Measurements from ENCODE around the gene C2CD2L. TPM values are rescaled to one million over a fixed set of nuclear protein-coding genes. Genes with fewer than 3 reads are reported as not detected.
A peak's percentile ranks its signal among the peaks of the same experiment; 100 is the strongest.
"Not testable (repeated sequence)": the region's sequence is repeated elsewhere in the genome, so short reads cannot be mapped to it uniquely, and the experiment has no call there.

The C2CD2L gene
- total RNA-seq (2014; rRNA removed; shearing (Covaris generic)) (6.5 and 10.6 TPM in 2 replicates), total RNA-seq (2022) (19.0 and 19.9 TPM in 2 replicates), Bru-seq, nascent RNA (percentile 47 among the genes with signal in this experiment), BruChase-seq, experiment 1, labeled RNA remaining after a 6-hour chase (percentile 56 among the genes with signal in this experiment), BruChase-seq, experiment 2, labeled RNA remaining after a 2-hour chase (percentile 57 among the genes with signal in this experiment)
- long read RNA-seq, full-length matches to known transcripts, result 4 of 7 reads
- long read RNA-seq, partial matches to known transcripts, result 1 of 7 reads
- long read RNA-seq, other reads (novel, unspliced or antisense), result 2 of 7 reads

- peaks cover 7% of the 10 kb centered on the region; the same call in 1 of the 2 replicates for H3K36me3 ChIP-seq (ENCODE audit: insufficient read depth, low read length)
- no peaks in the 10 kb centered on the region for H3K9me2 ChIP-seq (ENCODE audit: insufficient read depth, low read length)
- H3K4me2 ChIP-seq (ENCODE audit: low read length), result peak within 1 kb of the TSS; percentile 99
- TSS peak; percentile 71 for BruUV-seq (replicated peaks)
- H4K20me1 ChIP-seq (ENCODE audit: insufficient read depth, low read length), result no peaks in the 10 kb centered on the region
- DNase-seq (ENCODE audit: low spot score), result peak; percentile 92
- H2AFZ ChIP-seq (ENCODE audit: low read length), result peak within 1 kb of the TSS; percentile 79
- H3K79me2 ChIP-seq (ENCODE audit: insufficient read depth, low read depth, low read length), result peaks cover 6% of the 10 kb centered on the region; the same call in 1 of the 2 replicates
- H3K4me1 ChIP-seq (ENCODE audit: insufficient read depth, low read length, poor library complexity, severe bottlenecking), result peaks cover 31% of the 10 kb centered on the region
- TF ChIP-seq CTCF (conservative IDR thresholded peaks at IDR 0.05; ENCODE audit: low read length), result no peak
- TF ChIP-seq EZH2phosphoT487 (IDR thresholded peaks at IDR 0.05; ENCODE audit: borderline replicate concordance, low read depth, low read length), result no peak
- intact Hi-C loops (cut with micrococcal nuclease; ENCODE audit: unreplicated experiment), result no loop called here
- ChIA-PET POLR2A (interaction anchor here (0.6 to 4.0 kb wide), 17 partner anchors 9 to 255 kb away, joined by 3 to 41 read pairs (median 3); partner anchors contain the start of genes HINFP and HMBS), CTCF (ENCODE audit: unreplicated experiment) (interaction anchor here (0.5 to 1.0 kb wide), 6 partner anchors 9 to 254 kb away, joined by 3 to 5 read pairs (median 3); no protein-coding TSS in a partner anchor)
- H3K27ac ChIP-seq (ENCODE audit: low read depth, low read length, poor library complexity, severe bottlenecking), result peak within 1 kb of the TSS; percentile 52
- peak within 1 kb of the TSS; percentile 93 for H3K4me3 ChIP-seq (ENCODE audit: low read depth, low read length, poor library complexity, severe bottlenecking)
- no peaks in the 10 kb centered on the region for H3K9me3 ChIP-seq (ENCODE audit: low read length)
Measured at GRCh38 chr11:119106564-119107537, at the start of gene C2CD2L. TSS of gene C2CD2L (plus strand) at chr11:119107344. CDS start at chr11:119107742, 398 bp downstream.

GRCh38 chr11:119059128-119059527 is 48.0 kb upstream of the C2CD2L start:
- POLR2A ChIA-PET; H3K9me2 ChIP-seq (ENCODE audit: insufficient read depth, low read length); DNase-seq (ENCODE audit: low spot score); BruUV-seq (replicated peaks); H4K20me1 ChIP-seq (ENCODE audit: insufficient read depth, low read length); H3K4me3 ChIP-seq (ENCODE audit: low read depth, low read length, poor library complexity, severe bottlenecking); H3K4me2 ChIP-seq (ENCODE audit: low read length); H3K27ac ChIP-seq (ENCODE audit: low read depth, low read length, poor library complexity, severe bottlenecking); H2AFZ ChIP-seq (ENCODE audit: low read length); intact Hi-C loops (cut with micrococcal nuclease; ENCODE audit: unreplicated experiment); H3K9me3 ChIP-seq (ENCODE audit: low read length); CTCF ChIA-PET (ENCODE audit: unreplicated experiment): not testable (repeated sequence)
- Histone ChIP-seq H3K4me1 (ENCODE audit: insufficient read depth, low read length, poor library complexity, severe bottlenecking) (peaks cover 13% of the 10 kb centered on the region), H3K36me3 (ENCODE audit: insufficient read depth, low read length) (peaks cover 17% of the 10 kb centered on the region), H3K79me2 (ENCODE audit: insufficient read depth, low read depth, low read length) (peaks cover 22% of the 10 kb centered on the region)

- Histone ChIP-seq H3K4me3 (ENCODE audit: low read depth, low read length, poor library complexity, severe bottlenecking) (no peak overlapping the region), H3K4me1 (ENCODE audit: insufficient read depth, low read length, poor library complexity, severe bottlenecking) (peaks cover 16% of the 10 kb centered on the region), H3K4me2 (ENCODE audit: low read length) (no peak overlapping the region), H2AFZ (ENCODE audit: low read length) (no peak overlapping the region), H3K36me3 (ENCODE audit: insufficient read depth, low read length) (no peaks in the 10 kb centered on the region), H3K9me2 (ENCODE audit: insufficient read depth, low read length) (no peaks in the 10 kb centered on the region), H3K27ac (ENCODE audit: low read depth, low read length, poor library complexity, severe bottlenecking) (no peak overlapping the region), H3K9me3 (ENCODE audit: low read length) (no peaks in the 10 kb centered on the region), H3K79me2 (ENCODE audit: insufficient read depth, low read depth, low read length) (peaks cover 11% of the 10 kb centered on the region; the same call in 1 of the 2 replicates), H4K20me1 (ENCODE audit: insufficient read depth, low read length) (no peaks in the 10 kb centered on the region)
- ChIA-PET POLR2A (interaction anchor here (0.5 to 0.6 kb wide), 3 partner anchors 11 to 54 kb away, joined by 3 to 4 read pairs (median 4); partner anchors contain the start of gene HMBS), CTCF (ENCODE audit: unreplicated experiment) (no interaction called here)
- no peak for TF ChIP-seq CTCF (conservative IDR thresholded peaks at IDR 0.05; ENCODE audit: low read length)
- no peak for TF ChIP-seq EZH2phosphoT487 (IDR thresholded peaks at IDR 0.05; ENCODE audit: borderline replicate concordance, low read depth, low read length)
- DNase-seq (ENCODE audit: low spot score), result no peak
- intact Hi-C loops (cut with micrococcal nuclease; ENCODE audit: unreplicated experiment), result no loop called here
- BruUV-seq (replicated peaks), result no TSS peak
Measured at GRCh38 chr11:119061256-119061655, 45.9 kb upstream of the C2CD2L start.
